ENCODE data around the gene TRIM75.

DNA sequence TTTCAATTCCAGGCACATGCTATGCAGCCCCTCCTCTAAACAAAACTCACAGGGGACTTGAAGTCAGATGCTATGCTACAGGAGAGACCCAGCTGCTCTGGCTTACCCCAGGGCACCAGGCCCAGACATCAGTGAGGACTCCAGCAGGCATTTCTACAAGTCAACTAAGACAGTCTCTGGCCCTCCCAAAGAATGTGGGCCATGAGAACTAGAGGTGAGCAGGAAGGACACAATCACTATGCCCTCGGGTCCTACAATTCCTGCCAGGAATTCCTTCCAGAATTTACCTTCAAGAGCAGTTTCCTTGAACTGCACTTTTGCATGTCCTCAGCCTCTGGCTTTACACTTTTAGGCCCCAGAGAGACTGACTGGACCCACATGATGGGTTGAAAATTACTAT is 41.6 kb downstream of the TRIM75 start:
- TF ChIP-seq, protein P1, sequence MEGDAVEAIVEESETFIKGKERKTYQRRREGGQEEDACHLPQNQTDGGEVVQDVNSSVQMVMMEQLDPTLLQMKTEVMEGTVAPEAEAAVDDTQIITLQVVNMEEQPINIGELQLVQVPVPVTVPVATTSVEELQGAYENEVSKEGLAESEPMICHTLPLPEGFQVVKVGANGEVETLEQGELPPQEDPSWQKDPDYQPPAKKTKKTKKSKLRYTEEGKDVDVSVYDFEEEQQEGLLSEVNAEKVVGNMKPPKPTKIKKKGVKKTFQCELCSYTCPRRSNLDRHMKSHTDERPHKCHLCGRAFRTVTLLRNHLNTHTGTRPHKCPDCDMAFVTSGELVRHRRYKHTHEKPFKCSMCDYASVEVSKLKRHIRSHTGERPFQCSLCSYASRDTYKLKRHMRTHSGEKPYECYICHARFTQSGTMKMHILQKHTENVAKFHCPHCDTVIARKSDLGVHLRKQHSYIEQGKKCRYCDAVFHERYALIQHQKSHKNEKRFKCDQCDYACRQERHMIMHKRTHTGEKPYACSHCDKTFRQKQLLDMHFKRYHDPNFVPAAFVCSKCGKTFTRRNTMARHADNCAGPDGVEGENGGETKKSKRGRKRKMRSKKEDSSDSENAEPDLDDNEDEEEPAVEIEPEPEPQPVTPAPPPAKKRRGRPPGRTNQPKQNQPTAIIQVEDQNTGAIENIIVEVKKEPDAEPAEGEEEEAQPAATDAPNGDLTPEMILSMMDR (IDR thresholded peaks at IDR 0.05; ENCODE audit: insufficient read depth, low read length): no peak
- TF ChIP-seq, protein P2, sequence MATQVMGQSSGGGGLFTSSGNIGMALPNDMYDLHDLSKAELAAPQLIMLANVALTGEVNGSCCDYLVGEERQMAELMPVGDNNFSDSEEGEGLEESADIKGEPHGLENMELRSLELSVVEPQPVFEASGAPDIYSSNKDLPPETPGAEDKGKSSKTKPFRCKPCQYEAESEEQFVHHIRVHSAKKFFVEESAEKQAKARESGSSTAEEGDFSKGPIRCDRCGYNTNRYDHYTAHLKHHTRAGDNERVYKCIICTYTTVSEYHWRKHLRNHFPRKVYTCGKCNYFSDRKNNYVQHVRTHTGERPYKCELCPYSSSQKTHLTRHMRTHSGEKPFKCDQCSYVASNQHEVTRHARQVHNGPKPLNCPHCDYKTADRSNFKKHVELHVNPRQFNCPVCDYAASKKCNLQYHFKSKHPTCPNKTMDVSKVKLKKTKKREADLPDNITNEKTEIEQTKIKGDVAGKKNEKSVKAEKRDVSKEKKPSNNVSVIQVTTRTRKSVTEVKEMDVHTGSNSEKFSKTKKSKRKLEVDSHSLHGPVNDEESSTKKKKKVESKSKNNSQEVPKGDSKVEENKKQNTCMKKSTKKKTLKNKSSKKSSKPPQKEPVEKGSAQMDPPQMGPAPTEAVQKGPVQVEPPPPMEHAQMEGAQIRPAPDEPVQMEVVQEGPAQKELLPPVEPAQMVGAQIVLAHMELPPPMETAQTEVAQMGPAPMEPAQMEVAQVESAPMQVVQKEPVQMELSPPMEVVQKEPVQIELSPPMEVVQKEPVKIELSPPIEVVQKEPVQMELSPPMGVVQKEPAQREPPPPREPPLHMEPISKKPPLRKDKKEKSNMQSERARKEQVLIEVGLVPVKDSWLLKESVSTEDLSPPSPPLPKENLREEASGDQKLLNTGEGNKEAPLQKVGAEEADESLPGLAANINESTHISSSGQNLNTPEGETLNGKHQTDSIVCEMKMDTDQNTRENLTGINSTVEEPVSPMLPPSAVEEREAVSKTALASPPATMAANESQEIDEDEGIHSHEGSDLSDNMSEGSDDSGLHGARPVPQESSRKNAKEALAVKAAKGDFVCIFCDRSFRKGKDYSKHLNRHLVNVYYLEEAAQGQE (IDR thresholded peaks at IDR 0.05; ENCODE audit: insufficient replicate concordance, low read depth): no peak
- no peak for TF ChIP-seq POLR2AphosphoS5 (IDR thresholded peaks at IDR 0.05; ENCODE audit: low read depth)
- TF ChIP-seq GABPA (IDR thresholded peaks at IDR 0.05; ENCODE audit: low read depth): no peak
